ENCODE measurements around the gene DCBLD1.

Gene DCBLD1

DNA sequence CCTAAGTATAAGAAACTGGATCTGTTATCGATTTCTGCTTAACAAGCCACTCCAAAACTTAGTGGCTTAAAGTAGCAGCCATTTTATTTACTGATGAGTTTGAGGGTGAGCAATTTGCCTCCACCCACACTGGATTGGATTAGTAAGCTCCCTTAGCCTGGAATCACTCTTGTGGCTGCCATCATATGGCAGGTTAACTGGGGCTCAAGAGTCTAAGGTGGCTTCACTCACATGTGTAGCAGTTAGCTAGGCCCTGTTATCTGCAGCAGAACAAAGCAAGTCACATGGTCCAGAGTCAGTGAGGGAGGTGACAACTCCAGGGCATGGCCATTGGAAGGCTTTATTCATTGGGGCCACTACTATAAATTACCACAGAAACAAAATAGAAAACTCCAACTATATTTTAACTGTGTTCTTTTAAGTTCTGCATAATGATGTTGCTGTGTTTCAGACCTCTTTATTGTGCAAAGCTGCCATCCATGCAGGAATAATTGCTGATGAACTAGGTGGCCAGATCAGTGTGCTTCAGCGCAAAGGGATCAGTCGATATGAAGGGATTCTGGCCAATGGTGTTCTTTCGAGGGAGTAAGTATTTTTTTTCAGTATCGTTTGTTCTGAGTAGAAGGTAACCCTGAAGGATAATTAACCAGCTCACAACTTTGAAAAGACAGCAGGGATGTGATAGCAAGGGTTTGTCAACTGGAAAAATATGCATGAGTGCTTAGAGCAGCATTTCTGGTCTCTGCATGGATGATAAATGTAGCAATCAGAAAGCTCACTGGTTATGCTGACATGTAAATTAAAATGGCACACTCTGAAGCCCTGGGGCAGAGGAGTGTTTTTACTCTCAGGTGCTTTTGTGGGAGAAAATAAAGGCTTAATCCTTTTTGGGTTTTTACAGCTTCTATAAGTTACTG is 49.6 kb downstream of the DCBLD1 start:
- DNase-seq: no peak

DNA sequence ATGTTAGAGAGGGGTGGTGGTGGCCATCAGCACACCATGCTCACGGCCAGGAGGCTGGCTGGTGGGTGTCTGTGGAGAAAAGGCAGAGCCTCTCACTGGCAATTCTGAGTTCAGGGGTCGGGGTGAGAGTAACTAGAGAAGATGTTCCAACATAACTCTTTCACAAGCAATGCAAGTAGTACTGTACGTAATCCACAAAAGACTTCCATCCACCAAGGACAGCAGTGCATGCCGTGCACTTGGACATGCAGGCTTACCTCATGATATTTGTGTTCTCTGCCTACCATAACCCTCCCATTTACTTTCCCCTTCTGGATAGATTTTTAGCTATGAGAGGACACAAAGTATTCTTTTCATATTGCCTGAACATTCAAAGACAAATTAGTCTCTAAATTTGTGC is 51.3 kb downstream of the DCBLD1 start:
- DNase-seq: no peak

DNA sequence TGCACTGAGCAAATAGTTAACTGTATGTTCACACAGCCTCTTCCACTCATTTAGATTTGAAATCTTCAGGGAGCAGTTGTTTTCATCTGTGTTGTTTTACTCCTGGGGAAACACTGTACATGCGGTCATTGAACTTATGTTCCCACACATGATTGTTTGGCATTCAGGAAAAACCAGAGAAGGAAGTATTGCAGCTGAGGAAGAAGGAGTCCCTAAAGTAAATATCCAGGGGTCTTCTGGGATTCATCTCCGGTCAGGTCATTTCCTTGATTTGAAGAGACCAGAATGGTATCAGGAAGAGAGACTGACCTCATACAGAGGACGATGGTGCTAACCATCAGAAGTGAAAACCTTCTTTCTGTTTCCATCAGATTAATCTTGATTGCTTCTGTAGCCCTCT is 52.5 kb downstream of the DCBLD1 start:
- DNase-seq: no peak

DNA sequence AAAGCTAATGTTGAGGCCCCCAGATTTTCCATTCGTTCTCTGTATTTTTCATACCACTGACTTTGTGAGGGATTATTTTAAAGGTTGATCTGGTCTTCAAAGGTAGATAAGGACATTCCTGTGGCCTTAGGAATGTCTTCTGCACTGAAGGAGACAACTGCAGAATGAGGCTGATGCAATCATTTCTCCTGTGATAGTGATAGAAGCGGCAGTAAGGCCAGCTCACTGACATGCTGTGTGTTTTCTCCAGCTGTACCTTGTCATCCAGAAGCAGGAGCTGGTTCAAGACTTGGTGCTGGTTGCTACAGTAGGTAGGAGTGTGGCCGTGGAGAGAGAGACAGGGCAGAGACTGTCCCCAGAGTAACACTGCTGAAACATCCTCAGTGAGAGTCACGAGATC is 53.8 kb downstream of the DCBLD1 start:
- no peak for DNase-seq

DNA sequence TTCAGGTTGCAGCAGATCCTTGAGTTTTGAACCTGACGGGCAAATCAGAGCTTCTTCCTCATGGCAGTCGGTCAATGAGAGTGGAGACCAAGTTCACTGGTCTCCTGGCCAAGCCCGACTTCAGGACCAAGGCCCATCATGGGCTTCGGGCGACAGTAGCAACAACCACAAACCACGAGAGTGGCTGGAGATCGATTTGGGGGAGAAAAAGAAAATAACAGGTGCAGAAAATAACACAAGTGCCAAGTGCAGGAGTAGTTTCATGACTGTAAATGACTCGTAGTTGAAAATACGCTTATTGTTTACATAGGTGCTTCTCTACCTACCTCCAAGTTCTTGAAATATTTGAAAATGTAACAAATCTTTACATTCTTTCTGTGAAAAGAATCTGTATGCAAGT is 56.1 kb downstream of the DCBLD1 start:
- DNase-seq: no peak

DNA sequence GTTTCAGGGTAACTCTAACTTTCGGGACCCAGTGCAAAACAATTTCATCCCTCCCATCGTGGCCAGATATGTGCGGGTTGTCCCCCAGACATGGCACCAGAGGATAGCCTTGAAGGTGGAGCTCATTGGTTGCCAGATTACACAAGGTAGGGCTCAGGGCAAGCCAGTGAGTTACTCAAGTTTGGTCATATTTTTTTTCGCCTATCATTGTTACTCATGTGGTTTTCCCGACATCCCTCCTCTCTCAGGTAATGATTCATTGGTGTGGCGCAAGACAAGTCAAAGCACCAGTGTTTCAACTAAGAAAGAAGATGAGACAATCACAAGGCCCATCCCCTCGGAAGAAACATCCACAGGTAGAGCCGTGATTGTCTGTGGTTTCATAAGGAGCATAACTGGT is 58.2 kb downstream of the DCBLD1 start:
- DNase-seq: no peak

DNA sequence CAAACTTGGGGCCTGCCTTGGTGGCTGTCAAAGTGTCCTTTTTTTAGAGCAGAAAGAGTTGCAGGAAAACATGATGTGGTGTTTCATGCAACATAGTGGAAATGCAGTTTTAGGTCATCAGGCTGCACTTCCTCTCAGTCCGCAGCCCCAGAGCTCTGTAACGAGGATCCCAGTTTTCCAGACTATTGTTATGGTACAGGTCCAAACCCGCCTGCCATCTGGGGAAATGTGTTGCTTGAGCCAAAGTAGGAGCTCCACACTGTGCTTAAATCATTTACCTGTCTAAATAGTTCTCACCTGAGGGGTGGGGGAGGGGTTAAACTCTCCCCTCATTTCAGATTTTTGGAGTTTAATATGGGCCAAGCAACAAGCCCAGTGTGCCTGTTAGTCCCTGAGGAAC is 60.0 kb downstream of the DCBLD1 start:
- no peak for DNase-seq

DNA sequence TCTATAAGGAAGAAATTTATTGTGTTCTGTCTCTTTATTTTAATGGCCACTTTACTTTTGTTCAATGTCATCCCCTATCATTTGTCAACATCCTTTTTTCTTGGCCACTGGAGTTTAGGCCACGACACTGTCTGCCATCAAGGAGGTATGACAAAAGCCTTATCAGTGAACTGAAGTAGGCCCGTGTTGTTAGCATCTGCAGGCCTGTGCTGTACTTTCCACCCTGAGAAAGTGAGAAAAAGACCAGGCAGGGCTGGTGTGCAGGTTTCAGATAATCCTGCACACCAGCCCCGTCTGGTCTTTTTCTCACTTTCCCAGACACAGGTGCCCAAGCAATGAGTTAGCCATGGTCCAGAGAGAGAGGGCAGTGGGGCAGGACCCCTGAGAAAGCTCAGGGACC is 62.2 kb downstream of the DCBLD1 start:
- no peak for DNase-seq

DNA sequence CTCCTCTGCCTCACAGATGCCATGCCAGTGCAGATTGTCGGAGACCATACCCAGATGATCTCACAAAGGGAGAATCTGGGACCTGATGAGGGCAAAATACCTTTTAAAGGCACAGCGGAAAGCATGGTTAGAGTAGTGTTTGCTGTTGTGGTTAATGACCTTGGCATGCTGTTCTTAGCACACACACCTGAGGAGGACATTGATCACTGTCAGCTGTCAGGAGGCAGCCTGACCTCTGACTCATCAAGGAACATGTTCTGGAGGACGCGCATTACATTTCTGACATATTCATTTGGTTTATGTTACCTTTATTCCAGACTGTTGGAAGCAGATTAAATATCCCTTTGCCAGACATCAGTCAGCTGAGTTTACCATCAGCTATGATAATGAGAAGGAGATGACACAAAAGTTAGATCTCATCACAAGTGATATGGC is 62.7 kb downstream of the DCBLD1 start:
- no peak for DNase-seq

DNA sequence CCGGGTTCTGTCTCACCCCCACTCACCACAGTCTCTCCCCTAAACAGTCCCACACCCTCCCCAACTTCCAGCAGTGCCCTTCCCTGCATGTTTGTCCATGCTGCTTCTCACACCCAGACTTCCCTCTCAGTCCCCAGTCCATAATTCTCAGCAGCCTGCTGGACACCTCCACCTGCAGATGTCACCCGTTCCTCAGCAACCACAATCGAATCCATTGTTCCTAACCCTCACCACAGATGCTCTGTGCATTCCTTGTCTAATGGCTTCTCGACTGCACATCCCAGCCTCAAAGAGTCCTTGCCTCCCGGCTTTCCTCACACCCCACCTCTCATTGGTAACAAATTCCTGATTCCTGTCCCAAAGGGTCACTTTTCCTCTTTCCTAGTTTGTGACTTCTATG is 64.2 kb downstream of the DCBLD1 start:
- DNase-seq: no peak

DNA sequence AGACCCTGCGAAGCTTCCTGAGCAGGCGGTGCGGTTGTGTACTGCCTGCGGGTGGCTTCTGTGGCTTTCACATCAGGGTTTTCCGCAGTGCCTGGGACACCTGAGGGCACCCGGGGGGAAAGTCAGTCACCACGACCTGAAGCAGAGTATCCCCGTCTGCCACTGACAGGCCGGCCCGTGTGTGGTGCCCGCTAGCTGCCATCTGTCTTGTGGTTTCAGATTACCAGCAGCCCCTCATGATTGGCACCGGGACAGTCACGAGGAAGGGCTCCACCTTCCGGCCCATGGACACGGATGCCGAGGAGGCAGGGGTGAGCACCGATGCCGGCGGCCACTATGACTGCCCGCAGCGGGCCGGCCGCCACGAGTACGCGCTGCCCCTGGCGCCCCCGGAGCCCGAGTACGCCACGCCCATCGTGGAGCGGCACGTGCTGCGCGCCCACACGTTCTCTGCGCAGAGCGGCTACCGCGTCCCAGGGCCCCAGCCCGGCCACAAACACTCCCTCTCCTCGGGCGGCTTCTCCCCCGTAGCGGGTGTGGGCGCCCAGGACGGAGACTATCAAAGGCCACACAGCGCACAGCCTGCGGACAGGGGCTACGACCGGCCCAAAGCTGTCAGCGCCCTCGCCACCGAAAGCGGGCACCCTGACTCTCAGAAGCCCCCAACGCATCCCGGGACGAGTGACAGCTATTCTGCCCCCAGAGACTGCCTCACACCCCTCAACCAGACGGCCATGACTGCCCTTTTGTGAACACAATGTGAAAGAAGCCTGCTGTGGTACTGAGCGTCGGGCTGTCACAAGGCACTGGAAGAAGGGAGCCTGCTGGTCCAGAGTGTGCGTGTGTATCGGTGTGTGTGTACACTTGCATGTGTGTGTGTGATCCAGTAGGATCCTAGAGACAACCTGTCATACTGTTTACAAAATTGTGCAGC is 65.5 kb downstream of the DCBLD1 start:
- DNase-seq: peak in 1 of 2 donors; percentile 7

DNA sequence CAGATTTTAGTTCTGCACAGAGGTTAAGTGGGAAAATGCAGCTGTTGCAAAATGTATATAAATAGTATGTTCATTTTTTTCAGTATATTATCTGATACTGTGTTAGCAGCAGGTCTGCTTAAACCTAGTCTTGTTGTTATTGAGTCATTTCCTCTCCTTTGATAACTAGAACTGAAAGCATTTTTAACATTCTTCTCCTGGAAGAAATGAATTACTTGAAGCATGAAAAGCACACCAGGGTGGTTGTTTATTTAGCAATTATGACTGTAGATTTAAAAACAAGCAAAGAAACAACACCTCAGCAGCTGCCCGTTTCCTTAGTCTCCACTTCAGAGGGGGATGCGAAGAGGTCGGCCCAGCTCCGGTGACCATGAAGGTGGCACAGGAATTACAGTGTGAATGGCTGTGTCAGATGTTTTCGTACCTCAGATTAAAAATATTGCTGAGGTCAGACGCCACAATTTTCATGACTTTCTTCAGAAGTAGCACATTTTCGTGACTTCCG is 66.4 kb downstream of the DCBLD1 start:
- DNase-seq: no peak

DNA sequence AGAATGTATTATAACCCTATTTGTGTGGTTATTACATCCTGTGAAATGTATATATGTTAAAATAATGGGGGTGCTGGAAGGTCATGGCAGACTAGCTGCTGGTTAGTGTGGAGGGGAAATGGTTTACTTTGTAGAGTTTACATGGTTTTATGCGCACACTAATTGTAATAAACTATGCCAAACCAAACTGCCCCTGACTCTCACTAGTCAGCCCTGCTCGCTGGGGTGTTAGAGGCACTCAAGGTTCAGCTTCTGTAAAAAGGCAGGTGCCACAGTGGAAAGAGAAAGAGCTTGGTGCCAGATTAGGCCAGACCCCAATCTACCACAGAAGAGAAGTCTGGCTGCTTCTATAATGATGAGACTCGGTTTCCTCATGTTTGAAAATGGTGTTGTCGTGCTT is 67.1 kb downstream of the DCBLD1 start:
- DNase-seq: no peak

DNA sequence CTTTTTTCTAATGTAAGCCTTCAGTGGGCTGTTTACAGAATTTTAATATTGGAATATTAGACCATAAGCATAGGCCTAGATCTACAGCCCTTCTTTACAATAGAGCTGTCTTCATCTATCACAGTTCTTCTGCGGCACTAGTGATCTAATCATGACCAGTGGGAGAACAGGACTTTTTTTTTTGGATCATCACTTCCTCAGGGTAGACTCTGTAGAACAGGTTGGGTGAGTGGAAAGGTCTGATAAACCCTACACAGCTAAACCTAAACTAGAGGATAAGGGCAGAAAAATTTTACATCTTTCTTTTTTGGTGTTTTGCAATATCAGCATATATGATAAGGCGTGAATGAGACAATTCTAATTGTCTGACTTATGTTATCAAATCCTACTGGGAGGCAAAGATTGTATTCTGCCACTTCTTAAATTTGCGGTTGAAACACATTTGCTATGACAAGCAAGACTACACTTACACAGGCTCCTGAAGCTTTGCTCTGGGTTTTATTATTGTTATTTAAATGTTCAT is 67.7 kb downstream of the DCBLD1 start:
- no peak for DNase-seq

DNA sequence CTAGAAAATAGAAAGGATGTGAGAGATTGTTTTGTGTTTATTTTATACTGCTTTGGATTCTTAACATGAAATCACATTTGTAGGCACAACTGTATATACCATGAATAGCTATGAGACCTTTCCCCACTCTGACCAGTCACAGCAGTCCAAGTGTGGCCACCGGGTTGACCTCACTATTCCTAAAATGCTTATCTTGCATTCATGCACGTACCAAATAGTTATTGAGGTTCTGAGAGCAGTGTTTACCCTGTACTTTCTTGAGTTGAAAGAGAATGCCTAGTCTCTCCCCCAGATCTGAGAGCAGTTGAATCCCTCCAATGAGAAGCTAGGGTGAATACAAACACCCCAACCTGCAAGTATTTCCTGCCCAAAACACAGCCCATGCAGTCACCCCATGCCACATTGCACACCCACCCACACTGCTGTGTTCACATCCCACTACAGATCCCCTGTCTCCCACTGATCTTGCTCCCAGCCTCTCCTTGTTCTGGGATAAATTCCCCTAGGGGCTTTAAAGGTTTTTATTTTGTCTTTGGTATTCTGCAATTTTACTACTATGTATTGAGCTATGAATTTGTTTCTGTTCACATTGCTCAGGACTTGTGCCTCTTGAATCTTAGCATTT is 68.3 kb downstream of the DCBLD1 start:
- DNase-seq: no peak

DNA sequence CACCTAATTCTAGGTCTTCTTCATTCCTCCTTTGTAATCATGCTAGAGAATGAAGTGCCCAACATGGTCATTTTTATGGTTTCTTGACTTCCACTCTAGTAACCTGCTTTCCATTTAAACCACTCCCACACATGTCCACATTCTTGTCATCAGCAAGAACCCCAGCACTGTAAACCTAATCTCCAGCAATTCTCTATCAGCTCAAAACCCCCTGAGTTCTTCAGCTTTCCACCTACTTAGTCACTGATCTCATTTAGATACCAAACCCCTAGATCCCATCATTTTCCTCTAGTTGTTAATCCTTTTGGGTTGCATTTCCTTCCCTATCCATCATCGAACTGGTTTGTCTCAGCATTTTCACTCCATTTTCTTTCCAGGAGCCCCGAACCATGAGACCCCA is 70.1 kb downstream of the DCBLD1 start:
- DNase-seq: no peak

DNA sequence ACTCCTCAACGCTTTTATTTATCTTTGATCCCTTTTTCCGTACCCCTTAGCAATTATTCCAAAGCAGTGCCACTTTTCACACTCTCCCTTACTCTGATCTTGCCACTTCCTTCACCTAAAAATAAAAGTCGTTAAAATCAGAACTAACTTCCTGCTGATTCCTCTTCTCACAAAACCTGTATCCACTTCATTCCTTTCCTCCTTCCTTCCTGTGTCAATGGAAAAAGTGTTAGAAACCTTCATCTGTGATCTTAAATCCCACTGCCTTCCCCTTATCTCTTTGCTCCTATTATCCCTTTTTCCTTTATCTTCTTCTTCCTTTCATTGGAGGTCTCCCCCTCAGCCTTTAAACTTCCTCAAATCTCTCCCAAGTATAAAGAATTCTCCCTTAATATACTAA is 70.7 kb downstream of the DCBLD1 start:
- DNase-seq: no peak

DNA sequence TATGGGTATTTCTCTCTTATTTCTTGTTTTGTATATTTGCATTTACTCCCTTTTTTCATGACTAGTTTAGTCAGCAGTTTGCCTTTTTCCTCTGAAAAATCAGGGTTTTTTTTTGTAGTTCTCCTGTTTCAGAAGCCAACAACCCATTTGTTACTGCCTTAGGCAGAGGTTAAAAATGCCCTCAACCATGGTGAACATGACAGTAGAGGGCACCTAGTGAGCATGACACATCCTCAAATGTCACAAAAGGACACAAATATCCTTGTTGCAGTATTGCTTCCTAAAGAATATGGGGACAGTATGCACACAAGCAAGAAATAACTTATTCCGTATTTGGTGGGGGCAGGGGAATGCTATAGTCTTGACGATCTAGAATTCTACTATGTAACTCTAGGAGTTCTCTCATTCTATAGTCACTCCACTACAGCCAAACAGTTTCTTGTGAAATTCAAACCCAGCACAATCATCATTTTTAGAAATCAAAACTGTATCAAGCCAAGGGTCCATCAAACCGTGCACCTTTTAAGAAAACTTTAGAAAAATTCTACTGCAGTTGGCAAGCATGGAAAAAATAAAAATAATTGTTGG is 72.9 kb downstream of the DCBLD1 start:
- DNase-seq: no peak

DNA sequence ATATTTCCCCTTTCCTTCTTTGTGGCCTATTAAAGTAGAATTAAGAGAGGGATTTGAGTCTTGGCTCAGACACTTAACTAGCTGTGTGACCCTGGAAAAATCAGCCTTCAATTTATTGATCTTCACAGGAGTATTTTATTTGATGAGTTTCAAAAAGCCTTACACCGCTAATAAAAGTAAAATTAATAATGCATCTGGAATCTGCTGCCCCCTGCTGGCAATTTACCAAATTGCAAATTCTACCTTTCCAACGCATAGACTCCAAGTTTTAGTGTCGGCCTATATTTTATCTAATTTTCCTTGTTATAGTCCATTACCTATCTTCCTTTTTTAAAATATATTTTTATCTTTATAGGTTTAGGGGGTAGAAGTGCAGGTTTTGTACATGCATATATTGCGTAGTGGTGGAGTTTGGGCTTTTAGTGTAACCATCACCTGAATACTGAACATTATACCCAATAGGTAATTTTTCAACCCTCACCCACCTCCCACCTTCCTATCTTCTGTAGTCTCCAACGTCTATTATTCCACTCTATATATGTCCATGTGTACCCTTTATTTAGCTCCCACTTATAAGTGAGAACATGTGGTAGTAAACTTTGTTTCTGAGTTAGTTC is 73.5 kb downstream of the DCBLD1 start:
- peak; percentile 19 to 90 for DNase-seq

DNA sequence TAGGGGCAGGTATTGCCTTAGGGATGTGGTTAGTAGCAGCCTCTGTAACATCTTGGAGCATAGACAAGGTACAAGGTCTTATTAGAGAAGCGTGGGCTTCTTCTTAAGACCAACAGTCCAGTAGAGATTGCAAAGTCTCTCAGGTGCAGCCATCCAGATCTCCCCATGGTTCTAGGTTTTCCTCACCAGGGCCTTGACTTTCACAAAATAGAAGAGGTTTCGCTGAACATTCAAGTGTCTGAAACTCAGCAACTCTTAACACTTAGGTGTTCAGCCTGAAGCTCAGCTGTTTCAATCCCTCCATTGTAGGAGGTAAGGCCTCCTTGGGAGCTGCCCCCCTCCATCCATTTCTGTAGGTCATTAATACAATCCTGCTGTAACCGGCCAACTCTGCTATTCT is 75.5 kb downstream of the DCBLD1 start:
- DNase-seq: no peak

DNA sequence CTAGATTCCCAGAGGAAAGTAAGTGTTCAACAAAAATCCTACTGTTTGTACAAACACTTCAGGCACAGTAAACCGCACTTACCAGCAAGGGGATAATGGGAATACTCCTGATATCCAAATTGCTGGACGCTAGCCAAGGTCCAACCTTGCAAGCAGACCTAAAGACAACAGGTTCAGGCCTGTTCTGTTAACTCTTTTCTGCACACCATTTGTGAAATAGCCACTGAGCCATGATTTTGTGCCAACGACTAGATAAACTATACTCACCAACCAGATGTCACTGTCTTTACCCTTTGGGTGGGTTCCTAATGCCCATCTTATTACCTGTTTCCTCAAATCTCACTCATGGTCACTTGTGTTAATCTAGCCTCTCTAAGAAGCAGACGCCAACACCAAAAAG is 76.3 kb downstream of the DCBLD1 start:
- no peak for DNase-seq

DNA sequence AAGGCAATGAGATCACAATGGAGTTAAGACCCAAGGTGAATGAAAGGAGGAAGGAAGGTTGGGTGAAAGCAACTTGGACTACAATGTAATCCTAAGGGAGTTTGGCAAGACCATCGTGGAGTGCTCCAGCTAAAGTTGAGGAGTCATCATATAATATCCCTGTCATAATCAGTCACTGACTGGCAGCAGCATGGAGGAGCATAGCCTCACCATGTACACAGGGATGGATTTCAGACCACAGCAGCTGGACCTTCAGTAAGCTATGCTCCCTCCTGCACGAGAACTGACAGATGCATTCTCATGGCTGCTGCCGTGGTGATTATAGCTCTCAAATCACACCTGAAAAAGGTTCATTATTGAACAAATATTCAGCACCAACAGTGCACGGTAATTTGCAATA is 76.8 kb downstream of the DCBLD1 start:
- no peak for DNase-seq
